ENCODE data around the gene PBRM1.

PBRM1 gene

GRCh38 chr3:52521881-52522650, 163.6 kb downstream of the PBRM1 start:
- no peak for DNase-seq

GRCh38 chr3:52521488-52521824, 164.3 kb downstream of the PBRM1 start:
- no peak for DNase-seq

- no peak for DNase-seq
Measured at GRCh38 chr3:52520716-52521487, 164.8 kb downstream of the PBRM1 start.

GRCh38 chr3:52520141-52520667, 165.5 kb downstream of the PBRM1 start:
- DNase-seq, result no peak

- DNase-seq, result no peak
Measured at GRCh38 chr3:52519445-52520140, 166.1 kb downstream of the PBRM1 start.

- DNase-seq, result no peak
Measured at GRCh38 chr3:52518723-52519444, 166.8 kb downstream of the PBRM1 start.

GRCh38 chr3:52517796-52518722, 167.7 kb downstream of the PBRM1 start:
- no peak for DNase-seq

GRCh38 chr3:52516509-52517195, 169.1 kb downstream of the PBRM1 start:
- no peak for DNase-seq

- DNase-seq, result no peak
Measured at GRCh38 chr3:52515192-52515591, 170.5 kb downstream of the PBRM1 start.

GRCh38 chr3:52514576-52514975, 171.1 kb downstream of the PBRM1 start:
- DNase-seq, result no peak

- DNase-seq, result no peak
Measured at GRCh38 chr3:52513281-52513680, 172.4 kb downstream of the PBRM1 start.

- no peak for DNase-seq
Measured at GRCh38 chr3:52512727-52513126, 173.0 kb downstream of the PBRM1 start.

- DNase-seq, result no peak
Measured at GRCh38 chr3:52512105-52512504, 173.6 kb downstream of the PBRM1 start.

GRCh38 chr3:52511509-52511908, 174.2 kb downstream of the PBRM1 start:
- DNase-seq, result no peak

- no peak for DNase-seq
Measured at GRCh38 chr3:52509753-52510328, 175.9 kb downstream of the PBRM1 start.

GRCh38 chr3:52507359-52507758, 178.4 kb downstream of the PBRM1 start:
- DNase-seq, result no peak

- no peak for DNase-seq
Measured at GRCh38 chr3:52506266-52506966, 179.3 kb downstream of the PBRM1 start.

- DNase-seq, result no peak
Measured at GRCh38 chr3:52504977-52505376, 180.7 kb downstream of the PBRM1 start.

- no peak for DNase-seq
Measured at GRCh38 chr3:52503788-52504424, 181.8 kb downstream of the PBRM1 start.
